H9 (cell line): ENCODE measurements around the gene ARL13B. TPM values are rescaled to one million over a fixed set of nuclear protein-coding genes. Genes with fewer than 3 reads are reported as not detected.

ENCODE experiments used
- DNase-seq: peaks from one replicate; pipeline ENCODE4 v3.0.0-alpha.2; 2017
- H2AFZ ChIP-seq: one replicate; pipeline ENCODE4 v1.6.1; 2013; ENCODE audit warnings: mild to moderate bottlenecking, low read length, control low read depth, moderate library complexity
- H2AK5ac ChIP-seq: 2 replicates; pipeline ENCODE4 v1.6.1; 2013; ENCODE audit warnings: low read length, control low read depth, mixed read lengths; ENCODE audit not compliant: insufficient read length
- H2BK120ac ChIP-seq: one replicate; pipeline ENCODE4 v1.6.1; 2013; ENCODE audit warnings: low read depth, mild to moderate bottlenecking, low read length, control low read depth, inconsistent platforms; ENCODE audit not compliant: poor library complexity, severe bottlenecking
- H2BK12ac ChIP-seq: 2 replicates; pipeline ENCODE4 v1.6.1; 2013; ENCODE audit warnings: low read length, control low read depth, mixed read lengths, low read depth; ENCODE audit not compliant: insufficient read length
- H2BK15ac ChIP-seq: 2 replicates; pipeline ENCODE4 v1.6.1; 2013; ENCODE audit warnings: low read depth, low read length, control low read depth
- H2BK20ac ChIP-seq: one replicate; pipeline ENCODE4 v1.6.1; 2013; ENCODE audit warnings: low read depth, mild to moderate bottlenecking, low read length, control low read depth, inconsistent platforms; ENCODE audit not compliant: poor library complexity, severe bottlenecking
- H2BK5ac ChIP-seq: 2 replicates; pipeline ENCODE4 v1.6.1; 2013; ENCODE audit warnings: low read length, control low read depth, mixed read lengths; ENCODE audit not compliant: insufficient read length
- H3K14ac ChIP-seq: 2 replicates; pipeline ENCODE4 v1.6.1; 2013; ENCODE audit warnings: low read length, control low read depth; ENCODE audit not compliant: insufficient read depth
- H3K18ac ChIP-seq: 2 replicates; pipeline ENCODE4 v1.6.1; 2013; ENCODE audit warnings: low read depth, mild to moderate bottlenecking, mixed read lengths, low read length, control low read depth; ENCODE audit not compliant: insufficient read length
- H3K23ac ChIP-seq: 2 replicates; pipeline ENCODE4 v1.6.1; 2013; ENCODE audit warnings: low read length, control low read depth, mixed read lengths, low read depth; ENCODE audit not compliant: insufficient read length
- H3K23me2 ChIP-seq: 2 replicates; pipeline ENCODE4 v1.6.1; 2013; ENCODE audit warnings: low read depth, mild to moderate bottlenecking, mixed read lengths, low read length, control low read depth; ENCODE audit not compliant: insufficient read length, poor library complexity, severe bottlenecking
- H3K27ac ChIP-seq: 2 replicates; pipeline ENCODE4 v1.5.1; 2013; ENCODE audit warnings: low read length, control low read depth, mixed read lengths, low read depth; ENCODE audit not compliant: insufficient read length
- H3K27me3 ChIP-seq: 2 replicates; pipeline ENCODE4 v1.6.1; 2013; ENCODE audit warnings: low read length, control low read depth, inconsistent platforms; ENCODE audit not compliant: insufficient read depth
- H3K4ac ChIP-seq: 2 replicates; pipeline ENCODE4 v1.6.1; 2013; ENCODE audit warnings: low read depth, mild to moderate bottlenecking, control low read depth, inconsistent platforms, low read length, moderate library complexity
- H3K4me1 ChIP-seq: 2 replicates; pipeline ENCODE4 v1.6.1; 2013; ENCODE audit warnings: low read length, control low read depth, inconsistent platforms; ENCODE audit not compliant: insufficient read depth
- H3K4me2 ChIP-seq: 2 replicates; pipeline ENCODE4 v1.6.1; 2013; ENCODE audit warnings: low read length, control low read depth, mixed read lengths; ENCODE audit not compliant: insufficient read length, insufficient read depth
- H3K56ac ChIP-seq: 2 replicates; pipeline ENCODE4 v1.6.1; 2013; ENCODE audit warnings: low read depth, mild to moderate bottlenecking, mixed read lengths, low read length, control low read depth; ENCODE audit not compliant: insufficient read length
- H3K79me1 ChIP-seq: 2 replicates; pipeline ENCODE4 v1.6.1; 2013; ENCODE audit warnings: low read depth, mild to moderate bottlenecking, moderate library complexity, low read length, control low read depth, inconsistent platforms; ENCODE audit not compliant: insufficient read depth, poor library complexity, severe bottlenecking
- H3K79me2 ChIP-seq: 2 replicates; pipeline ENCODE4 v1.6.1; 2013; ENCODE audit warnings: low read length, control low read depth, inconsistent platforms; ENCODE audit not compliant: insufficient read depth
- H3K9ac ChIP-seq: 2 replicates; pipeline ENCODE4 v1.6.1; 2013; ENCODE audit warnings: low read length, control low read depth, mixed read lengths; ENCODE audit not compliant: insufficient read length; ENCODE audit errors: extremely low read depth
- H3K9me3 ChIP-seq: one replicate; pipeline ENCODE4 v1.6.1; 2013; ENCODE audit warnings: low read depth, low read length, inconsistent platforms; ENCODE audit not compliant: control insufficient read depth
- H3T11ph ChIP-seq: one replicate; pipeline ENCODE4 v1.6.1; 2013; ENCODE audit warnings: mild to moderate bottlenecking, low read length, control low read depth, inconsistent platforms
- H4K20me1 ChIP-seq: one replicate; pipeline ENCODE4 v1.6.1; 2013; ENCODE audit not compliant: control insufficient read depth, insufficient read length, insufficient read depth
- H4K5ac ChIP-seq: 2 replicates; pipeline ENCODE4 v1.6.1; 2013; ENCODE audit warnings: low read depth, mild to moderate bottlenecking, mixed read lengths, low read length, control low read depth; ENCODE audit not compliant: insufficient read length
- H4K8ac ChIP-seq: replicated peaks from 2 replicates; pipeline ENCODE4 v1.6.1; 2013; ENCODE audit warnings: low read length, control low read depth, mixed read lengths, low read depth; ENCODE audit not compliant: insufficient read length
- H4K91ac ChIP-seq: 2 replicates; pipeline ENCODE4 v1.6.1; 2013; ENCODE audit warnings: low read depth, mild to moderate bottlenecking, moderate library complexity, mixed read lengths, low read length, control low read depth; ENCODE audit not compliant: insufficient read length
- H3K27ac Mint-ChIP-seq, 3 experiments: 2 replicates in 2 of 3; 3 replicates in 1 of 3; pipeline ENCODE4 v1.8.0; 2020 to 2021; ENCODE audit warnings: mixed read lengths in 3 of 3, mild to moderate bottlenecking in 1 of 3, moderate library complexity in 1 of 3
- H3K27me3 Mint-ChIP-seq: 2 replicates; pipeline ENCODE4 v1.8.0; 2021; ENCODE audit warnings: low read depth, mild to moderate bottlenecking, moderate library complexity, mixed read lengths
- H3K36me3 Mint-ChIP-seq, 3 experiments: 2 replicates in 2 of 3; 3 replicates in 1 of 3; pipeline ENCODE4 v1.8.0; 2020 to 2021; ENCODE audit warnings: low read depth in 3 of 3, mixed read lengths in 3 of 3; ENCODE audit not compliant: insufficient read depth in 1 of 3
- H3K4me1 Mint-ChIP-seq, 2 experiments: 2 replicates each; pipeline ENCODE4 v1.8.0; 2020; ENCODE audit warnings: mixed read lengths in 2 of 2
- H3K4me3 Mint-ChIP-seq, 2 experiments: 2 replicates in 1 of 2; 3 replicates in 1 of 2; pipeline ENCODE4 v1.8.0; 2020 to 2021; ENCODE audit warnings: mild to moderate bottlenecking in 2 of 2, mixed read lengths in 2 of 2, moderate library complexity in 1 of 2
- H3K9me3 Mint-ChIP-seq, 2 experiments: 2 replicates in 1 of 2; 3 replicates in 1 of 2; pipeline ENCODE4 v1.8.0; 2020; ENCODE audit warnings: mild to moderate bottlenecking in 2 of 2, mixed read lengths in 2 of 2, moderate library complexity in 1 of 2
- CTCF ChIP-seq: fragments of 200-600 bp; sonication (generic); conservative IDR thresholded peaks from 3 replicates; pipeline ENCODE4 v1.8.0; 2021; ENCODE audit warnings: antibody characterized with exemption, mild to moderate bottlenecking
- WGBS: extraction: QIAGEN DNeasy Blood & Tissue Kit; methylation state at CpG from one replicate; pipeline ENCODE4 v1.1.7; 2013; ENCODE audit warnings: missing lambda C conversion rate, low lambda C conversion rate, mixed read lengths; ENCODE audit not compliant: insufficient read length; ENCODE audit errors: extremely low coverage; 5-methylcytosine and 5-hydroxymethylcytosine counted together
- total RNA-seq: library from RNA; stranded (reverse); gene quantifications from 2 replicates; pipeline ENCODE4 v1.2.1, GENCODE V29; 2021

The ARL13B gene
- total RNA-seq, 1 experiment from 2014 or later = 7.9 TPM

DNA sequence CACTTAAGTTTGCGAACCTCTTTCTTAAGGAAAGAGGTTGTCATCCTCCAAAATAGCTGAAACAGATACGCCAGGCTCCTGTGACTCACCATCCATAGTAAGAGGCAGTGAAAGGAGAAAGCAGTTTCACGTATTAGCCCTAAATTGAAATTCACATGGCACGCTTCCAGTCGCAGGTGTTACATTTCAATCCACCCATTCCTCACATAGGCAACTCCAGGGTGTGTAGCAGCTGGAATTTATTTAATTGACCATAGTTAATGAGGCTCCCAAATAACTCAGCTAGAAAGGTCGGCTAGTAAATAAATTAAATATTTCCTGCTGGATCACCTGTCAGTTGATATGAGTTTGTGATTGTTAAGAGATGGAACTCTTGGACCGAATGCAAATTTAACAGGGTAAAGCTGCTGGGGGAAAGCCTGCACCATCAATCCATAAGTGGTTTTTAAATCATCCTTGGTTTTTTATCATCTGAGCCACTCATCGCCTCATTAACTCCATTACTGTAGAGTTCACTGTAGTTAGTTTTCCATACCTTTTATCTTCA lies 102.5 kb downstream of the ARL13B start:
- H2BK120ac ChIP-seq = no peak overlapping the region
- no peak for DNase-seq
- no peak overlapping the region for H2AK5ac ChIP-seq
- no CpG with 5 or more reads among the region's 8 CpGs for WGBS
- no peaks in the 10 kb centered on the region for H3K27me3 ChIP-seq
- no peak overlapping the region for H2BK15ac ChIP-seq
- Mint-ChIP-seq H3K4me3 (no peak overlapping the region), H3K9me3 (no peaks in the 10 kb centered on the region), H3K4me1 (no peaks in the 10 kb centered on the region), H3K27me3 (no peaks in the 10 kb centered on the region), H3K36me3 (peaks cover 0 to 7% (median 0%) of the 10 kb centered on the region in 3 experiments; a peak in 4 of 7 replicates), H3K27ac (0 out of 7 replicates have a peak overlapping the region, but pooled peaks of 1 of the 3 experiments have one; percentile 27)
- H3K4me1 ChIP-seq = no peaks in the 10 kb centered on the region; the same call in 1 of the 2 replicates
- no peak overlapping the region for H2BK20ac ChIP-seq
- H3K4ac ChIP-seq = no peak overlapping the region
- no peak overlapping the region for H2BK5ac ChIP-seq
- no peak overlapping the region for H2BK12ac ChIP-seq
- no peak overlapping the region for H3K23ac ChIP-seq
- TF ChIP-seq CTCF = no peak
- no peaks in the 10 kb centered on the region for H3K79me1 ChIP-seq
- H3K56ac ChIP-seq = no peak overlapping the region
- no peak overlapping the region for H3K18ac ChIP-seq
- H3T11ph ChIP-seq = no peak overlapping the region
- H3K23me2 ChIP-seq = no peaks in the 10 kb centered on the region
- no peak overlapping the region for H3K9ac ChIP-seq
- H4K91ac ChIP-seq = no peak overlapping the region
- H4K5ac ChIP-seq = no peak overlapping the region
- no peaks in the 10 kb centered on the region for H3K9me3 ChIP-seq
- H2AFZ ChIP-seq = no peak overlapping the region
- H3K4me2 ChIP-seq = no peak overlapping the region
- no peaks in the 10 kb centered on the region for H4K20me1 ChIP-seq
- no peaks in the 10 kb centered on the region for H3K79me2 ChIP-seq
- H3K14ac ChIP-seq = no peak overlapping the region
- no peak overlapping the region for H4K8ac ChIP-seq
- H3K27ac ChIP-seq = no peak overlapping the region
